HG03060 (cell line): Measurements from ENCODE around the gene CEP128.

Experiments
- ATAC-seq: cut with Tn5 transposase; IDR thresholded peaks from one replicate; pipeline ENCODE4 v1.9.1; 2021; ENCODE audit warnings: low read depth, moderate number of reproducible peaks; ENCODE audit not compliant: unreplicated experiment

The CEP128 gene

DNA sequence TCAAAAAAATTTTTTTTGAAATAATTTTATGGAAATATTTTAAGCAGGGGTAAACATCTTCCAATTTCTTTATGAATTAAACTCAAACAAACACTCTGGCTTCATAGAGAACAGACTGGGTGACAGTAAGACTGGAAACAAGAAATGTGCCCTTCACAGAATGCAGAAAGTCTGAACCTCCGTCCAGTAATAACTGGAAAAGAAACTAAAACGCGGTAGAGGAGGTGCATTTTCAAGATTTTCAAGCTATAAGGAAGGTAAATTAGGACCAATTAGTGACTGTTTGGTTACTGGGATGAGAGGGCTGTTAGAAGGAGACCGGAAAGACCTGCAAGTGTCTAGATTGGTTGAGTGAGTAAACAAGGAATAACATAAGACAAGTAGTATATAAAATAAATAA is 245.7 kb downstream of the CEP128 start:
- ATAC-seq, result no peak

DNA sequence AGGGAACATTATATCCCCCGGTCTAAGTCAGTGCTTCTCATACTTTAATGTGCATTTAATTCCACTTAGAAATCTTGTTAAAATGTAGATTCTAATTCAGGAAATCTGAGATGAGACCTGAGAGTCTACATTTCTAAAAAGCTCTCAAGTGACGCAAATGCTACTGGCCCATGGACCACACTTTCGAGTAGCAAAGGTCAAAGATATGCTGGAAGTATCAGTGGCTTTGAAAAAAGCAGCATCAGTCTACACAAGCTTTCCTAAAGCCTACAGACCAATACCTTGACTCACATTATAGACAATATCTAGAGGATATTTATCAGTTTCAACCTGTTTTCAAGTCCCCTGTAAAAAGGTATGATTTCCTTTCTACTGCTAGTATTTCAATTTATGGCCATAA is 248.6 kb downstream of the CEP128 start:
- no peak for ATAC-seq

DNA sequence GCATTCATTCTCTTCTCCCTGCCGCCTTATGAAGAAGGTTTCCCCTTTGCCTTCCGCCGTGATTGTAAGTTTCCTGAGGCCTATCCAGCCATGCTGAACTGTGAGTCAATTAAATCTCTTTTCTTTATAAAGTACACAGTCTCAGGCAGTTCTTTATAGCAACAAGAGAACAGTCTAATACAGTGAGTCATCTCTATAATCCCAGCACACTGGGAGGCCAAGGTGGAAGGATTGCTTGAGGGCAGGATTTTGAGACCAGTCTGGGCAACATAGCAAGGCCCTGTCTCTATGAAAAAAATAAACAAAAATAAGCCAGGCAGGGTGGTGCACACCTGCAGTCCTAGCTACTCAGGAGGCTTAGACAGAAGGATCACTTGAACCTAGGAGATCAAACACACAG is 259.9 kb downstream of the CEP128 start:
- no peak for ATAC-seq

DNA sequence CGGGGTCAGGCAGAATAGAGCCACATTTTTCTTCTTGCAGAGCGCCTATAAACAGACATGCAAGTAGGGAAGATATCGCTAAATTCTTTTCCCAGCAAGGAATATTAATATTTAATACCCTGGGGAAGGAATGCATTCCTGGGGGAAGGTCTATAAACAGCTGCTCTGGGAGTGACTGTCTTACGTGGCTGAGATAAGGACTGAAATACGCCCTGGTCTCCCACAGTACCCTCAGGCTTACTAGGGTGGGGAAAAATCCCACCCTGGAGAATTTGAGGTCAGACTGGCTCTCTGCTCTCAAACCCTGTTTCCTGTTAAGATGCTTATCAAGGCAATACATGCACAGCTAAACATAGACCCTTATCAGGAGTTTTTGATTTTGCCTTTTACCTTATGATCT is 262.3 kb downstream of the CEP128 start:
- no peak for ATAC-seq

DNA sequence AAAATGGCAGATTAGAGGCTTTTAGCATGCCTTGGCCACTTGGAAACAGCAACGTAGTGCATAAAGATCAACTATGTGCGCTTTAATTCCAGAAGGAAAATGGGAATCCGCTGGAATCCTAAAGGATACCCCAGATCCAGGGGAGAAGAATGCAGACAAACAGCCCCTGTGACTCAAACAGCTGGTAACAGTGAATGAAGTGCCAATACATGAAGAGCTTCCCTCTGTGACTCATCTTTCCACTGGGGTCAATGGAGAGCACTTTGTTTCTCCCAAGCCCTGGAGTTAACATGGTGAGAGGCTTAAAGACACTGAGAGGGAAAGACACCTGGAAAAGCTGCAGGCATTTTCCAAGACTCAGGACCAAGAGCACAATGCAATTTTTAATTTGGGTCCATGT is 263.1 kb downstream of the CEP128 start:
- ATAC-seq, result no peak

DNA sequence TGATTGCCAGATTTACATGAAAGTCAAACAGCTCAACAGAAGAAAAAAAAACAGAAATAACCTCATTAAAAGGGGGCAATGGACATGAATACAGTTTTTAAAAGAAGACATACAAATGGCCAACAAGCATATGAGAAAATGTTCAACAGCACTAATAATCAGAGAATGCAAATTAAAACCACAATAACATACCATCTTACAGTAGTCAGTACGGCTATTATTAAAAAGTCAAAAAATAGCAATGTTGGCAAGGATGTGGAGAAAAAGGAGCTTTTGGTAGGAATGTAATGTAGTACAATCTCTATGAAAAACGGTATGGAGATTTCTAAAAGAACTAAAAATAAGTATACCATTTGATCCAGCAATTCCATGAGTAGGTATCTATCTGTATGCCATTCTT is 272.1 kb downstream of the CEP128 start:
- no peak for ATAC-seq

DNA sequence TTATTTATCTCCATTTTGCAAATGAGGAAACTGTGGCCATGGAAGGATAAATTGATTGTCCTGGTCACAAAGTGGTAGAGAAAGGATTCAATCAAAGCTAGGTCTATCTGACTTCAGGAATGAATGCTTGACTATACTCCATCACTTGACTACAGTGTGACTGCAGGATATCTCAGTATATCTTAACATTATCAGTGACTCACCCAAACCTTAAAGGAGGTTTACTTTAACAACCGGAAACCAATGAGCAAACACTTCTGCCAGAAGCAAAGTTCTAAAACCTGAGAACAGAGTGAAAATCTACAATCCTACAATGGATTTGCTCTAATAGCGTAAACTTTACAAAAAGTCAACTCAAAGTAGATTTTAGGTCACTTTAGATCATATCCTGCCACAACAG is 277.0 kb downstream of the CEP128 start:
- ATAC-seq, result no peak

DNA sequence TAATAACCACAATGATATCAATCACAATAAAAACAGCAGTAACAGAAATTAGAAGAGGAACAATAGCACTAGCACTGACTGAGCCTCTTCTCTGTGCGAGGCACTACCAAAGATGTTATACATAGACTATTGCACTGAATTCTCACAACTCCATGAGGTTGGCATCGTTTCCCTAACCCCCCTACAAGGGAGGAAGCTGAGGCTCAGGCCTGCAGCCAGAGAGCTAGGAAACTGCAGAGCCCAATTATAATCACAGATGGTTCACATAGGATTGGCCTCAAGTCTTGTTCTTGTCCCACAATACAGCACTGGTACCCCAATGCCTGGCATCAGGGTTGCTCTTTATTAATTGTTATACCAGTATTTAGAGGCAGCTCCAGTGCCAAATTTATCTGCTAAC is 278.0 kb downstream of the CEP128 start:
- no peak for ATAC-seq

DNA sequence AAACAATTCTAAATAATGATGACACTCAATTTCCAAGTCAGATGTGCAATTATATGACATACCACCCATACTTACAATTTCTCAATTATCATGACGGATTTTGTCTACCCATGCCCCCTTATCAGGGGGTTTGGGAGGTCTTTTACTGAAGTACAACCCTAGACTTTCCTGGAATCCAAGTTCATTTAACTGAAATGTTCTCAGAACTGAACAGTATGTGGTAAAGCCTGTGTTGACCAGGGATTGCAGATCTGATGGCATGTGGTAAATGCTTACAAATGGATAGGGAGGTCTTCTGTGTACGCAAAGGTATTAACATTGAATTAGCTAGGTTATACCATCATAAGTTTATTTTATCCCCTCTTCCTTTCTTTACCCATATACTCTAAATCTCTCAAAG is 281.8 kb downstream of the CEP128 start:
- no peak for ATAC-seq

DNA sequence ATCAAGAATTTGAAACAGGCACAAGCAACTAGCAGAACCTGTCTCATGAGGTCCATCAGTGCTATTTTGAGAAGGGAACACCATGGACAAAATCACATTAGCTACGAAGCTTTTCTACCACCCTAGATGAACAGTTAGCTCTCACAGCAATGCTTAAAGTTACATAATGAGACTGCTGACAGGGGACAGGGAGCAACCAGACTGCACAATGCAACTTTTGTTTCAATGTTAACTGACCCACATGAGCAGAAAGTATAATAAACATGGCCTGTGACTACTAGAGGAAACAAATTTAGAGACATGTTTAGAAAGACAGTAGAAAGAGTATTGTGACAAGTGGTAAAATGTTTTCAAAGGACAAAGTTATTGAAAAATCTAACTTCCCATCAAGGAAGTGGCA is 282.8 kb downstream of the CEP128 start:
- no peak for ATAC-seq

DNA sequence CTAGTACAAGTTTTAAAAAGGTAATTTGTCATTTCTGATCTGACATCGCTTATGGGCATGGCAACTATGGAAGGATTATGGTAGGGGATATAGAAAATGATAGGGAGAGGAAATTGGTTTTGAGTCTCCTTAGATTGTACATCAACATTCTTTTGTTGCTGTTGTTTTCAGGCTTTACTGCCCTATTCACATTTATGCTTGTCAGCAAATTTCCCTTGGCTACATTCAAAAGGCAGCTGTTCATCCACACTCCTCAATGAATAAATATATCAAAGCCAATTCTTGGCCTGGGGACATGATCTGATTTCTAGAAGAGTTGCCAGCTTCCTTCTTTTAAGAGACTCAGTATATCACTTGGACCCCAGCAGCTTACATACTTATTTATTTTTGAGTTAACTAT is 283.4 kb downstream of the CEP128 start:
- no peak for ATAC-seq

DNA sequence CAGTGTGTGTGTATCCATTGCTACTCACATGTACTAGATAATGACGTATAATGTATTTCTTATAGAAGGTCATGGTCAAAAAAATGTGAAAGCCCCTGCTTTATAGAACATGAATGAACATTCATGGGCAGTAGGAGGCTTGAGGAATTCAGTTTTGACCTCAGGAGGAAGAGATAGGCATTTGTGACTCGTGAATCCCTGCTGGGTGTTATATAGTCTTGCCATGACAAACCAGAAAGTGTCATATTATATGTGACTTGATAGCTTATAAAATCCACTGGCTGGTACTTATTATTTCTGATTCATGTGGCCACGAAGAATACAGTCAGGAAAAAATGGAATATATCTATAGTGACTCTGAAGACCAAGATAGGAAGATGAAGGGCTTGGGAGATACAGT is 287.6 kb downstream of the CEP128 start:
- ATAC-seq, result no peak

DNA sequence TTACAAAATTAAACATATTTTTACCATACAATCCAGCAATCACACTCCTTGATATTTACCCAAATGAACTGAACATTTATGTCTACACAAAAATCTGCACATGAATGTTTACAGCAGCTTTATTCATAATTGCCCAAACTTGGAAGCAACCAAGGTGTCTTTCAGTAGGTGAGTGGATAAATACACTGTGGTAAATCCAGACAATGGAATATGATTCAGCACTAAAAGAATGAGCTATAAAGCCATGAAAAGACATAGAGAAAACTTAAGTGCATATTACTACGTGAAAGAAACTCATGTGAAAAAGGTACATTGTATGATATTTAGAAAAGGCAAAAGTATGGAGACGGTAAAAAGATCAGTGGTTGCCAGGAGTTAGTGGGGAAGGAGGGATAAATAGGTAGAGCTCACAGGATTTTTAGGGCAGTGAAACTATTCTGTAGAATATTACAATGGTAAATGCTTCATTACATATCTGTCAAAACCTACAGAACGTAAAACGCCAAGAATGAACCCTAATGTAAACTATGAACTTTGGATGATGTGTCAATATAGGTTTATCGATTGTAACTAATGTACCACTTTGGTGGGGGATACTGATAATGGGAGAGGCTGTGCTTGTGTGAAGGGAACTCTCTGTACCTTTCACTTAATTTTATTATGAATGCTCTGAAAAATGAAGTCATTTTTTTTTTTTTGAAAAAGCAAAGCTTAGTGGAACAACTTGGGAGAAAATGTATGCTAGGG is 295.7 kb downstream of the CEP128 start:
- ATAC-seq, result no peak

DNA sequence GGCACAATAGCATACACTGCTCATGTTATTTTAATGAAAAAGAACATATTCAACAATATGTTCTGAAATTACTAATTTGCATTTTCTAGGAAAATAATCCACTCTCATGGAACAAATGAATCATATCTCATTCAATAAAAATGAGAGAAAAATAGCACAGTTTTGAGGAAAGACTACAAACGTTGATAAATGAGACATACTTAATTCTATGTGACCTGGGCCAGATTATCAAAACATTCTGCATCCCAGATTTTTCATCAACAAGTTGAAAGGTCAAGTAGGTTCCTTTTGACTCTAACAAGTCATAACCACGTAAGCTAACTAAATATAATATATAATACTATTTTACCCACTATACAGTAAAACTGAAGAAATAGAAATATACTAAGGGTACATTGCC is 296.7 kb downstream of the CEP128 start:
- ATAC-seq, result no peak

DNA sequence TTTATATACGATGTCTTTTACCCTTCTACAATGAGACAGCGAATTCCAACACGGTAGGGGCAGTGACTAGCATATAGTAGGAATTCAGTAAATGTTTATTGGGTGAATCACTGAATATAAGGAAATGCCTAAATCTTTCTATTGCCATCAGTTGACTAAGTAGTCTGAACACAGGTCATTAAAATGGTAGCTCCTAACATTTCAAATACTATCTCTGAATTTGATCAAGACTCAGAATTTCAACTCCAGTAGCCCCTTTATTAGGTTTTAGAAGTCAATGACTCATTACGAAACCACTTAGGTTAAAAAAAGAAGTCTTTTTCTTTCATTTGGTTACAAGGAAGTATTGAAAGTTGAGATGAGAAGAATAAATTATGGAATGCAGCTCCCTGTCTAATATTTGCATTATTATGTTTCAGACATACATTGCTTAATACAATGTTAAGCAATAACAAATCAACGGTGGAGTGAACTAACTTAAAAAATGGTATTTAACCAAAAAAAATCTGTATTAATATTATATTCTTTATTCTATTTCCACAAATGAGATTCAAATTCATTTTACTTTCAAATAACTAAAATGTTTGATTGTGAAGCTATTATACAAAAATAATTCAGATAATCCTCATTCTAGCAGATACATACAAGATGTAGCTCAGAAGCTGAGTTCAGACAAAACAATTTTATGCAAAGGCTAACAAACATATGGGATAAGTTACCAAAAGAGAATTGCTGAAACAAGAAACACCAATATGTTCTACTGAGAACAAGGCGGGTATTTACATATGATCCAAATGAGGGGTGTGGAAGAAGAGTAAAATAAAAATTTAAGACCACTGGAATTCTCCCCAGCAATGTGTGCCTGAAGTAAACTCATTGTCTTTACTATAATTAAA is 302.7 kb downstream of the CEP128 start:
- no peak for ATAC-seq

DNA sequence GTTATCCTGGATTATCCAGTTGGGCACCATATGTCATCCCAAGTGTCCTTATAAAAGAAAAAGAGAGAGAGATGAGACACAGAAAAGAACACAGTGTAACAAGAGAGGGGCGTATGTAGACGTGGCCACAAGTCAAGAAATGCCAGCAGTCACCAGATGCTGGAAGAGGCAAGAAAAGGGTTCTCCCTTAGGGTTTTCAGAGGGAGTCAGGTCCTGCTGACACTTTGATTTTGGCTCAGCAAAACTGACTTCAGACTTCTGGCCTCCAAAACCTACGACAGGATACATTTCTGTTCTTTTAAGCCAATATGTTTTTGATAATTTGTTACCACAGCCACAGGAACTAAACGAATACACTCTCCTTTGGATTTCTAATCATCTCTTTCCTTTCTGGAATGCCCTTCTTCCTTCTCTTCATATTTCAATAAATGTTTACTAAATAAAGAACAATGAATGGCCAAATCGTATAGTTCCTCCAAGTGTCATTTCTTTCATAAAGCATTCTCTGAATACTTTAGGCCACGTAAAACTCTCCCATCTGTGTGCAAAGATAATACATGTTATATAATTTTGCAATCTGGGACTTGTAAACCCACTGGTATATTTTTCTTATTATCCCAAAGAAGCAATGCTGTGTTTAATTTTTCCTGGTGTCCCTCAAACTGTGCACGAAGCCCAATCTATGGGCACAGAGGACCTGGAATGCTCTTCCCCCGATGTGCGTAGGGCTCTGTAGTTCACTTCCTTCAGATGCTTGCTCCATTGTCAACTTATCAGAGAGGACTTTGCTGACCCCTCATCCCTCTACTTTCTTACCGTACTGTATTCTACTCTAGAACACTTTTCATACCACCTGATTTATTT is 303.6 kb downstream of the CEP128 start:
- ATAC-seq, result no peak

DNA sequence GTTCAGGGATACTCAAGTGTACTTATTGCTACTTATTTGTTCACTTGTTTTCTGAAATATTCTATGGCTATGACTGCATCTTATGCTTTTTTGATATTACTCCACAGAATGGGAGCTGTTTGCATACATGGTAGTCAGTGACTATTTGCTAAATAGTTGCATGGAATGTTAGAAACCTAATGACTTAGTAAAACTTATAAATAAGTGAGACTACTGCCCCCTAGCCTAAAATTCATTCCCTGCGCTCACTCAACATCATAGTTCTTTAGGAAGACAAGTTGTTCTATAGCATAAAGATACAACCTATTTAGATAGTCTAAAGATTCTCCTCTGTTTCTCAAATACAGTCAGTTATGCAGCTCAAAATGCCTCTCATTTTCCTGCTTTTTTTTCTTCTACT is 305.5 kb downstream of the CEP128 start:
- ATAC-seq, result no peak

DNA sequence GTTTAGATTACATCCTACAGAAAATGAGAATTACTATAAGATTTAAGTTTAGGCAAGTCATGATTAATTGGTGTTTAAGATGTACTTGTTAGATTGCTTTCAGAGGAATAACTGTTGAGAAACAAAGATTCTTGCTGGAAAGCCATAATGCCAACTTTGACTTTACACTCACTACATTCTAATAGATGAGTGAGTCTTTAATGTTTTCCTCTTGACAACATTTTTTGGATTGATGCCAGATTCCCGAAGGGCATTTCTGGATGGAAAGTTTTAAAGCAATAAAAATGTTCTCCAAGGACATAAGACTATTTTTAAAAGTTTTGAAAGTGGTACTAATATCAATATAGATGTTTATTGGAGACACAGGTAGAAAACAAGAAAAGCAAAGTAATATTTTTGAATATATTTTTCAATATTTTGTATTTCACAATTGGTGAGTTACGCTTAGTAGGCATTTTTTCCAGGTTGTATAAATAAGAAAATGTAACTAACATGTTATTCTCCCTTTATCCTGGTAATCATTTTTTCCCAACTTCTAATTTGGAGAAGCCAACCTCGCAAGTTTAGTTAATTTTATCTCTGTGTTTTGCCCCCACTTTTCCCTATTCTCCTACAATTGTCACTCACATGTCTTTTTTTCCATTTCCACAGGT is 307.3 kb downstream of the CEP128 start:
- no peak for ATAC-seq

DNA sequence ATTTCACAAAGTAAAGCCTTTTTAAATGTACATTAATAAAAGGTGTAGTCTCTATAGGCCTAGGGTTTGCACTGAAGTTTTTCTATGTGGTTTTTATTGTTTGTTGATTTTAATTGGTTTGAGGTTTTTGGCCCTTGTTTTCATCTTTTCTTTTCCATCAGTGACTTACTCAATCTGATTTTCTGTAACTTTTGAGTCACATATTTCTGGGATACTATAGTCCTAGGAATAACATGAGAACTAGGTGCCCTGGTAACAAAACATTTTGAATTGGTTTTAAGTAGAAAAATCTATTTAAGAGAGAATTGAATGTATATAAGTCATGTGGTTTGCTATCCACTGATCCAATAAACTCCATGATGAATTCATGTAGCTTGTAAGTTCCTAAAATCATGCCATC is 311.9 kb downstream of the CEP128 start:
- no peak for ATAC-seq

DNA sequence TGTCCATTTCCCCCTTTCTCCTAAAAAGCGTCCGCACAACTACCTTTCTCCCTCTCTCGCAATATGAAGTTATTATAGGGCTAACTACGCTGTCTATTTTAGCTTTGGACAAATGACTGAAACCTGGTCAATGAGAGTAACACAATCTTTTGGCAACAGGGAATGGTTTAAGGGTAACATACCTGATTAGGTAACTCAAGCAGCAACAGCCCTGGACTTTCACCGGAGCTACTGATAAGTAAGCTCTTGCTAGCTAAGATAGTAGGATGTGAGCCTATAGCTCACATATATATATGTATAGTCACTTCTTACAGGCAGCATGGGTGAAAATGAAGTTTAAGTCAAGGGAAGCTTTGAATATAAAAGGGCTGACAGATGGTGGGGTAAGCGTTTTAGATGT is 313.0 kb downstream of the CEP128 start:
- no peak for ATAC-seq

DNA sequence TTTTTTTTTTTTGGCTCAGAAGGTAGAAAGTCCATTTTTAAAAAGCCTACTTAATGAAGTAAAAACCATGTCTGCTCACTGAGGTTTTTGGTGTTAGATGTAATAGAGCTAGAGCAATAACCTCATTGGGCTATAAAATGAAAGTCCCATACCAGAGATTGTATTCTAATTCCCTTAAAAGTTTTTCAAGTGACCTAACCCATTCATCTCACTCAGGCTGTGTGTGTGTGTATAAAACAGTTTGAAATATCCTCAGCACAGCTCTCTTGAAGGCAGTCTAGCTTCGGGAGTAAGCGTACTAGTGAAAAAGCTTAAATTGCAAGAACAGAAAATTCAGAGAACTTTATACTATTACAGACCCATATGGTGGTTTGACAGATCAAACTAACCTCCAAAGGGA is 313.8 kb downstream of the CEP128 start:
- ATAC-seq, result no peak
